HG03378 (cell line): ENCODE measurements around the gene COL18A1.
"Not testable (repeated sequence)": the region's sequence is repeated elsewhere in the genome, so short reads cannot be mapped to it uniquely, and the experiment has no call there.

Experiments
- ATAC-seq: cut with Tn5 transposase; IDR thresholded peaks from one replicate; pipeline ENCODE4 v1.9.1; 2021; ENCODE audit warnings: mild to moderate bottlenecking, moderate library complexity; ENCODE audit not compliant: unreplicated experiment

Gene COL18A1

GRCh38 chr21:45501081-45502005 lies 96.4 kb downstream of the COL18A1 start:
- not testable (repeated sequence) for ATAC-seq

- no peak for ATAC-seq
Observed at GRCh38 chr21:45502006-45502345, 97.0 kb downstream of the COL18A1 start.

- no peak for ATAC-seq
Observed at GRCh38 chr21:45502600-45502999, 97.6 kb downstream of the COL18A1 start.

DNA sequence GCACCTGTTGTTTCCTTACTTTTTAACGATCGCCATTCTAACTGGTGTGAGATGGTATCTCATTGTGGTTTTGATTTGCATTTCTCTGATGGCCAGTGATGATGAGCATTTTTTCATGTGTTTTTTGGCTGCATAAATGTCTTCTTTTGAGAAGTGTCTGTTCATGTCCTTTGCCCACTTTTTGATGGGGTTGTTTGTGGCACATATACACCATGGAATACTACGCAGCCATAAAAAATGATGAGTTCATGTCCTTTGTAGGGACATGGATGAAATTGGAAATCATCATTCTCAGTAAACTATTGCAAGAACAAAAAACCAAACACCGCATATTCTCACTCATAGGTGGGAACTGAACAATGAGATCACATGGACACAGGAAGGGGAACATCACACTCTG lies 98.3 kb downstream of the COL18A1 start:
- not testable (repeated sequence) for ATAC-seq

DNA sequence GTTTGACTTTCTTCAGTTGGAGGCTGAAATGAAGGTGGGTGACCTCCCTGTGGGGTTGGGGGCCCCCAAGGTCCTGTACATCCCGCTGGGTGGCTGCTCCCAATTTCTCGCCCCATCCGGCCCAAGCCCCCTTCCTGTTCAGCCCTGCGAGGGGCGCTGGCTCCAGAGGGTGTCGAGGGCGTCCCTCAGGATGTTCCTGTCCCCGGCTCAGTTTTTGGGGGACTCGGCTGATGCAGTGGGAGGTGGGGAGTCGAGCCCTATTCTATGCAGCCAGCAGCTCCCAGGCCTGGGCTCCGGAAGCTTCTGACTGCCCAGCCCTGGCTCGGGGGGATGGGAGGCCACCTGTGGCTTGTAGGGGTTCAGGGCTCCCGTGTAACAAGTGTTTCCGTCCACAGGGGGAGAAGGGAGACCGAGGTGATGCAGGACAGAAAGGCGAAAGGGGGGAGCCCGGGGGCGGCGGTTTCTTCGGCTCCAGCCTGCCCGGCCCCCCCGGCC lies 99.1 kb downstream of the COL18A1 start:
- ATAC-seq: no peak

DNA sequence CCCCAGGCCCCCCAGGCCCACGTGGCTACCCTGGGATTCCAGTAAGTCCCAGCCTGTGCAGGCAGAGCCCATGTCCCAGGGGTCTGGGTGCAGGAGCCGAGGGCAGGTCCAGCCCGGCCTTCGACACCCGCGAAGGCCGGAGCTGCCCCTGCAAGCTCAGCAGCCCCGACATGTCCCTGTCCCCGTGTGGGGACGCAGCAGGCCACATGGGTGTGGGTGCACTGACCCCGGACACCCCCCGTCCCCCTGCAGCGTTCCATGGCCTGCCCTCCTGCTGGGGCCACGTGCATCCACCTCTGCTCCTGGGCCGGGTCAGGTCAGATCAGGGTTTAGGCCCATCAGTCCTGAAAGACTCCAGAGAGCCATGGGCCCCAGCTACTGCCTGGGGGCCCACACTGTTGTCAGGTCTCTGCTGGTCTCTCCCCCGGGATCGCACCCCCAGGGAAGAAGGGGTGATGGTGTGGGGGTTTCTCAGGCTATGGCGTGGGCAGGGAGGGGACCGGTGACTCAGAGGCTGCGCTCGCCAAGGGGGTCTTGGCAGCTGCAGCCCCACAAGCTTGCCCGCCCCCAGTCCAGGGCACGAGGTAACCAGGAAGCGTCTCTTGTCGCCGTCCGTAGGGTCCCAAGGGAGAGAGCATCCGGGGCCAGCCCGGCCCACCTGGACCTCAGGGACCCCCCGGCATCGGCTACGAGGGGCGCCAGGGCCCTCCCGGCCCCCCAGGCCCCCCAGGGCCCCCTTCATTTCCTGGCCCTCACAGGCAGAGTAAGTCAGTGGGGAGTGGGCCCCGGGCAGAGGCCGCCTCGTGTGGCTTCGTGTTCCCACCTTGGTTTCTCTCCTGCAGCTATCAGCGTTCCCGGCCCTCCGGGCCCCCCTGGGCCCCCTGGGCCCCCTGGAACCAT lies 99.8 kb downstream of the COL18A1 start:
- no peak for ATAC-seq

DNA sequence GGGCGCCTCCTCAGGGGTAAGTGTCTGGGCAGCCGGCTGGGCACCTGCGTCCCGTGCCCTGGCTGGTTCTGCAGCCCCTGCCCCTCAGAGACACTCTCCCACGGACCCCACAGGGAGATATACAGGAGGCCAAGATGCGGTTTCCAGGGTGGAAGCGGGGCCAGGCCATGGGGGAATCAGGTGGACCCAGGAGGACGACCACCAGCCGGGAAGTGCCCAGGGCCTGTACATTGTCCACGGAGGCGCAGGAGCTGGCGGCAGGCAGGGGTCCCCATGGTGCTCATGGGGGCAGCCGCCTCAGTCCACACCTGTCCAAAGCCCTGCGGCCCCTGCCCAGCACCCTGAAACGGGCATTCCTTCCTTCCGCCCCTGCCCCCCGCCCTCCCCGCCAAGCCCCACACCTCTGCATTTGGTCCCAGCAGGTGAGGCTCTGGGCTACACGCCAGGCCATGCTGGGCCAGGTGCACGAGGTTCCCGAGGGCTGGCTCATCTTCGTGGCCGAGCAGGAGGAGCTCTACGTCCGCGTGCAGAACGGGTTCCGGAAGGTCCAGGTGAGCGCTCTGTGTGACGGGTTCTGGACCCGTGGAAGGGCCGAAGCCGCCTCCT lies 100.6 kb downstream of the COL18A1 start:
- ATAC-seq: no peak

DNA sequence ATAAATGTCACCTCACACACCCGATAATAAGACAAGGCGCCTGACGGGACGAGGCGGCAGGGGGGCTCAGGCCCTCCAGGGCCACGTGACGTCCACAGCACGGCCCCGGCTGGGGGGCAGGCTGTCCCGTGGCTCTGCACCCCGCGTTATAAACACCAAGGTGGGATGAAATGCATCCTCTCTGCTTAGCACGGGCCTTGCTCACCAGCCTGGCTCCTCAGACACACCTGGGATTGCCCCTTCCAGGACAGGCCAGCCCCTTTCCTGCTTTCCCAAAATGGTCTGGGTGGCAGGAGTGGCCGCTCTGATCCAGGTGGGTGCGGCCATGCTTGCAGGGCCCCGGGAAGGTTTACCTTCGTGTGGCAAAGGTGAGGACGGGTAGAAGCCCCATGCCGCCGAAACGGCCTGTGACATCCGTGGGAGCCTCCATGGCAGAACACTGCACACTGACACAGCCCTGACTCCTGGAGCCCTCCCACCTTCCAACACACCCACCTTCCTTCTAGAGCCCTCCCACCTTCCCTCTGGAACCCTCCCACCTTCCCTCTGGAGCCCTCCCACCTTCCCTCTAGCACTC lies 101.4 kb downstream of the COL18A1 start:
- ATAC-seq: no peak

GRCh38 chr21:45506836-45507522 lies 102.0 kb downstream of the COL18A1 start:
- no peak for ATAC-seq

DNA sequence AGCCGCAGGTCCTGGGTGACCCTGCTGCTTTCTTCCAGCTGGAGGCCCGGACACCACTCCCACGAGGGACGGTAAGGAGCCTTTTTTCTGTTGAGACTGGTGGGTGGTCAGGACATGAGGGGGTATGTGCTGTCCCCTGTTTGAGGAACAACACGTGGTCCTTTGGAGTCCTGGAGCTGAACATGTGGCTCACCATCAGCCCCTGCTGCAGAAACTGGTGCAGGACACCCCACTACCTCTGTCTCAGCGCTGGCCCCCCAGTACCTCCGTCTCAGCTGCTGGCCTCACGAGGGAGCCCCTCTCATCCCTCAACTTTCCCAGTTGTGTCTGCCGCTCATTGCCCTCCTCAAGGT lies 102.5 kb downstream of the COL18A1 start:
- no peak for ATAC-seq

DNA sequence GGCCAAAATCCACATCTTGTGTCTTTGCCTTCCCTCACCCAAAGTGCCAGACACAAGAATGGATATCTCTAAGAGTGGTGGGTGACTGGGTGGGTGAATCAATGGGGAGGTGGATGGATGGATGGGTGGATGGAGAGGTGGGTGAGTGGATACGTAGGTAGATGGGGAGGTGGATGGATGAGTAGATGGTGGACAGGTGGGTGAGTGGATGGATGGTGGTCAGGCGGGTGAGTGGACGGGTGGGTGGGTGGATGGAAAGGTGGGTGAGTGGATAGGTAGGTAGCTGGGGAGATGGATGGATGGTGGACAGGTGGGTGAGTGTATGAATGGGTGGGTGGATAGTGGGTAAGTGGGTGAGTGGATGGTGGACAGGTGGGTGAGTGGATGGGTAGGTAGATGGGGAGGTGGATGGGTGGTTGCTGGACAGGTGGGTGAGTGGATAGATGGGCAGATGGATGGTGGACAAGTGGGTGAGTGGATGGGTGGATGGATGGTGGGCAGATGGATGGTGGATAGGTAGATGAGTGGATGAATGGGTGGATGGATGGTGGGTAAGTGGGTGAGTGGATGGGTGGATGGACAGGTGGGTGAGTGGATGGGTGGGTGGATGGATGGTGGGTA lies 103.0 kb downstream of the COL18A1 start:
- no peak for ATAC-seq

- ATAC-seq: no peak
Observed at GRCh38 chr21:45508607-45509565, 103.9 kb downstream of the COL18A1 start.

GRCh38 chr21:45509566-45510465 lies 104.9 kb downstream of the COL18A1 start:
- no peak for ATAC-seq

DNA sequence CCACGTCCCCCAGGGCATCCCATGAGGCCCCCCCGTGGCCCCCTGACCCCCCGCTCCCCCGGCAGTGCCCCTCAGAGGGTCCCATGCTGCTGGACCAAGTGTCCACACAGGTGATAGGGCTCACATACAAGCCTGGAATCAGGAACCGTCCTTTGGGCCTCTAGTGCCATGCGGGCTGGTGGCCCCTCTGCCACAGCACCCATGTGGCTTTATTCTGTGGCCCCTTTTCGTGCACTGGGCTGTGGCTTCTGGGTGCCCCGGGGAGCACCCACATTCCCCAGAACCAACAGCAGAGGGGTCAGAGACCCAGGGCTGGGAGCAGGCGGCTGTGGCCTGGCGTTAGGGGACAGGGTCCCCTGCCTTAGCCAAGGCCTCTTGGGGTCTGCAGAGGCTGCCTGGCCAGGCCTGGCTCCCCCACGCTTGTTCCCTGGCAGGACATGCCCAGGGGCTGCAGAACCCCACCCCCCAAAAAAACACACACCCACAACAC lies 105.5 kb downstream of the COL18A1 start:
- no peak for ATAC-seq

GRCh38 chr21:45511007-45511406 lies 106.0 kb downstream of the COL18A1 start:
- no peak for ATAC-seq

DNA sequence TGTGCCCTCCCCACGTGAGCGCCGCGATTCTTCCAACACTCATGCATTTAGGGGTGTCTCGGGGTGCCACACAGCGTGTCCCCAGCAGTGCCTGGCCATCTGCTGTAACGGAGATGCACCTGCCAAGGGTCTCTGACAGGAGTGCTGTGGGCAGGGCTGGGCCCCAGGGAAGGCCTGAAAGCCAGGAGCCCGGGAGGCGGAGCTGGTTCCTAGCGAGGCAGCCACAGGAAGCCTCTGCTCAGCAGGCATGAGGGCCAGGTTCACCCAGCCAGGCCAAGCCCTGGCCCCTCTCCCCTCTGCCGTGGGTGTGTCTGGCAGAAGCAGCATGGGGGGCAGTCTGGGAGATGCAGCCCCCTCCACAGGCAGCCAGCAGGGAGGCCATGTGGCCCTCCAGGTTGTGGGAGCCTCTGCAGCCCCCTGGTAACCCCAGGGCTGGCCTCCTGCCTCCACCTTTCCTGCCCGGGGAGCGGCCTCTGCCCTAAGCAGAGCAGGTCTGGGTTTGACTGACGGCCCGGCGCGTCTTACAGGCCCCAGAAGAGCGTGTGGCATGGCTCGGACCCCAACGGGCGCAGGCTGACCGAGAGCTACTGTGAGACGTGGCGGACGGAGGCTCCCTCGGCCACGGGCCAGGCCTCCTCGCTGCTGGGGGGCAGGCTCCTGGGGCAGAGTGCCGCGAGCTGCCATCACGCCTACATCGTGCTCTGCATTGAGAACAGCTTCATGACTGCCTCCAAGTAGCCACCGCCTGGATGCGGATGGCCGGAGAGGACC lies 106.9 kb downstream of the COL18A1 start:
- ATAC-seq: no peak

- no peak for ATAC-seq
Observed at GRCh38 chr21:45512626-45513002, 107.6 kb downstream of the COL18A1 start.
